Measurements from ENCODE around the gene HTR3D.
"Not testable (repeated sequence)": the region's sequence is repeated elsewhere in the genome, so short reads cannot be mapped to it uniquely, and the experiment has no call there.

The HTR3D gene, protein sequence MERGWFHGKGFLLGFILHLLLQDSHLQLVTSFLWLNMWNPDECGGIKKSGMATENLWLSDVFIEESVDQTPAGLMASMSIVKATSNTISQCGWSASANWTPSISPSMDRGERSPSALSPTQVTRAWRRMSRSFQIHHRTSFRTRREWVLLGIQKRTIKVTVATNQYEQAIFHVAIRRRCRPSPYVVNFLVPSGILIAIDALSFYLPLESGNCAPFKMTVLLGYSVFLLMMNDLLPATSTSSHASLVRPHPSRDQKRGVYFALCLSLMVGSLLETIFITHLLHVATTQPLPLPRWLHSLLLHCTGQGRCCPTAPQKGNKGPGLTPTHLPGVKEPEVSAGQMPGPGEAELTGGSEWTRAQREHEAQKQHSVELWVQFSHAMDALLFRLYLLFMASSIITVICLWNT

DNA sequence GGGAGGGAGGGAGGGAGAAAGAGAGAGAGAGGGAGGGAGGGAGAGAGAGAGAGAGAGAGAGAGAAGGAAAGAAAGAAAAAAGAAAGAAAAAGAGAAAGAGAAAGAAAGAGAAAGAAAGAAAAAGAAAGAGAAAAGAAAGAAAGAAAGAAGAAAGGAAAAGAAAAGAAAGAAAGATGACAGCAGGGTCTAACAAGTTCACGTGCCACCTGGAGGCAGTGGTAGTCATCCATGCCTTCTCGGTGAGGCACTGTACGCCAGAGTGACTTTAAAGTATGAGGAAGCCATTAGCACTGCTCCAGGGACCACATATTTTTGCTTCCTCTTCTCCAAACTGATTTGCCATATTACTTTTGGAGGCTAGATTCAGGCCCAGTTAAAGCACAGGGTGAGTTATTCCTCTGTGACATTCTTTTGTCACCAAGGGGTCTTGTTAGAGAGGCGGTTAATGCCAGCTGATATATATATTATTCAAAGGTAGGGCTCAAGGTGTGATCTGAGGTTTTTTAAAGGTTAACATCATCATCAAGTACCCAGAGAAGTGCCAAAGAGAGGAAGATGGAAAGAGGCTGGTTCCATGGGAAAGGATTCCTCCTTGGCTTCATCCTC, at the start of gene HTR3D:
Gene HTR3D, plus strand, starts transcription at position 556 of the 606 bp plus-strand sequence. Its CDS starts 0 bp downstream, at position 556.
- DNase-seq (ENCODE audit: low spot score) = no peak

DNA sequence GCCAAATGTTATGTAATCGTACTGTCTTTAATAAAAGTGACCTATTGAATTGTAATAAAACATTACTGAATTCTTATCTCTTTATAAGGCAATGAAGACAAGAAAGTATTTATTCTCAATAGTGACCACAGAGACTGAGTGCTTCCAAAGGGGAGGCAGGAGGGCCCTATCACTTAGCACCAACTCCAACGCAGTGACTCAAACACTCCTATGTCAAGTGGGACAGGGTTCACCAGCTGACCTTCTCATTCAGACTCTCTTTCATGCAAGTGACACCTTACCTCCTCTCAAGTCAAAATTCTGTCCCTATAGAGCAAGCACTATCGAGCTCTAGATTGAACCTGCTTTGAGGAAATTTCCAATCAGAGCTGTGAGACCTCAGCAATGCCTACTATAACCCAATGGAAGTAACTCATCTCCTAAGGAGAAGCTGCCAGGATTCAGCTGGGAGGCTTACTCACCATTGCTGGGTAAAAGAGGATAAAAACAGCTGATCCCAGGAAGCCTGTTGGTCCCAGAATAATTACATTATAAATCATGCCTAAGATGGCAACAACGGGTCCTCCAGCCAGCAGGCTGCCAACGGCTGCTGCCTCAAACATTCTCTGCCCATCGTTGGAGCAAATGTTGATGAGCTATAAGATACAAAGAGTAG, 49.4 kb upstream of the HTR3D start:
- DNase-seq (ENCODE audit: low spot score) = no peak

DNA sequence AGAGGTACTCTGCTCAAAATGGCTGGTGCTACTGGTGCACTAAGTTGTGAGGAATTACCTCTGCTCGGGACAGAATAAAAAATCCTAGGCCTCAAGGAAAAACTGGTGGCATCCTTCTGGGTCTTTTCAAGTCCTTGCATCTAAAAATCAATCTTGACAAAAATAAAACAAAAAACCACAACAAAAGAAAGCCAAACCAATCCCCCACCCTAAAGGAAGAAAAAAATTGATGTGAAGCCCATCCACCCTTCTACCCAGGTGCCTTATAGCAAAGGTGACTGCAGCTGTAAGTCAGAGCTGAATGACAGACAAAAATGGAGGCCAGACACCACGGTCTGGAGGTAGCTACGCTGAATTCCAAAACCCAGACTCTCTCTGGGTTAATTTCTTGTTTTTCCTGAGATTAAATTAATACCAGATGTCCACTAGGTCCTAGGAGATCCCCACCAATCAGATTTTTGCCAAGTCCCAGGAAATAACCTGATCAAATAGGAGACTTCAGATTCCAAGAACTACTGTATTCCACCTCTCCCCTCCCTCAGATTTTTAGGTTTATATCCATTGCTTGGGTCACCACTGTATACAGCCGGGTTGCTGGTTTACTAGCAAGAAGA, 47.3 kb upstream of the HTR3D start:
- DNase-seq (ENCODE audit: low spot score) = no peak

DNA sequence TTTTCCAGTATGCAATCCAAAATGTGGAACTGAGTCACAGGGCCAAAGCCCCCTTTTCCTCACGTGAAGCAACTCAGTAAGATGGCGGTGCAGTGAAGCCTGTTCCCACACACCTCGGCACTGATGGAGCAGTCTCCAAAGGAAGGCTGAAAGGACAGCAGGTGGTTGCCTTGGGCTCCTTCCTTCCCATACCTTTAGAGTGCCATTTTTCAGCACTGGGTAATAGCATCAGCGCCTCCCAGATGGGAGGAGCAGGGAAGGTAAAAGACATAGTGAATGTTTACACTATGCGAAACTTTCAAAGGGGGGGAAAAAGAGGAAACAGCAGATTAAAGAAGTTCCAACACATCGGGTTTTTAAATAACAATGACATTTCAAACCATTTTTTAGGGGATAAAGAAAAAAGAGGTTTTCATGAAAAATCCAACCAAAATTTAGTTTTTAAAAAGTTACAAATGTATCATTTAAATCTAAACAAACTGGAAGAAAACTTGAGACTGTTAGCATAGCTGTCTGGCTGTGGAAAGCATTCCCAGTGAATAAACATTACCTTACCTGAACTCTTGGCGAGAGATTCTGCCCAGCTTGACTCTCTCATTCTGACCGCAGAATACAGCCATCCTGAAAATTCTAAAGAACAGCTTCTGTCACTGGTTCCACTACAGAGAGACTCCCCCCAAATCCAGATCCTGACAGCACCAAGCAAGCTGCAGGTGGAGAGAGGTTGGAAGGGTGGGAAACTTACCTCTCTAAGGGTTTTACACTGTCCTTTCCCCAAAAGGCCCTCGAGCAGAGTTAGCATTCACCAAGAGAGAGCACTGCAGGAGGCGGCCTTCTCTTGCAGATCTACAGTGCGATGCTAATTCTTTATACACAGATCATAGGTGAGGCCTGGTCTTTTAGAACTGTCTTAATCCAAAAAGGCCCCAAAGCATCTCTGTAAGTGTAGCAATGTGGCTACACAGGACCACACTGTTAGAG, 46.5 kb upstream of the HTR3D start:
- no peak for DNase-seq (ENCODE audit: low spot score)

DNA sequence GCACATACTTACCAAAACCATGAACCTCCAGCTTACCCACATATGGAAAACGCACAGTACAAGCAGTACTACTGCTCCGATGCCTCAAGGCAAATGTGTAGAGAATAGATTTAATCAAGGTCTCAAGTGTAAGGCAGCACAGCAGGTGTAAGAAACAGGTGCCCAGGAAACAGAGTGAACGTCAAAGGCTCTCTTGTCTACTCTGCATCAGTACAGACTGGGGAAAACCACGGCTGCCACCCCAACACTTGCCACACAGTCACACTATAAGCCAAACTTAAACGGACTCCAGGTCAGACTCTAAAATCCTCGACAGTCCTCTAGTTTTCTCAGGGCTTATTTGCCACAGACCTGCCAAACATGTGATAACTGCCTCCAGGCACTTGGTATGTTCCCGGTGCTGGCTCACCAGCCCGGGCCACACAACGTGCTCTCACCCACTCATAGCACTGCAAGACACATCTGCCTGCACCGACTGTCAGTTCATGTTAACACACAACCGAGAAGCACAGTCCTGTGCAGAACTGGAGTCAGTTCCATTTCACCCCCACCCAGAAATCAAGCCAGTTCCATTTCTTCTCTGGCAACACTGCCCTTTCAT, 44.4 kb upstream of the HTR3D start:
- DNase-seq (ENCODE audit: low spot score) = no peak

DNA sequence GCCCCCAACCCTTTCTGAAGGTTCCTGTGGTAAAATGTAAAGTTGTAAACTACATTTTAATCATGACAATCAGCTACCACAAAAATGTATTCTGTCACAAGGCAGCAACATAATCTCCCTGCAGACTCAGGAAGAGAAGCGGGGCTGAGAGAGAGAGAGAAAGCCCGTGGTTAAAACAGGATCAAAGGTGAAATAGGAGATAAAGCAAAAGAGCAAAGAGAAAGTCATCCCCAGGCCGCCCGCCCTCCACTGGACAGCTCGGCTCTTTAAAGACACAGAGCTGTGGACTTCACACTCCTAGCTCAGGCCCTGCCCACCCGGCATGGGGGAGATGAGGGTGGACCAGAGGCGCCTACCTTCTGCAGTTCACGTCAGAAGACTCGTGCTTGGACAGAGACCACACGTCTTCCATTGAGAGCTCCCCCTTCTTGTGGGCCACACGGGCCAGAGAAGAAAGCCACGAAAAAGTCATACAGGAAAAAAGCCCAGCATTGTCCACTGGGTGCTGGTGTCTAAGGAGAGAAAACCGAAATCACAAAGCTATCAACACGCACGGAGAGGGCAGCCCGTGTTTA, 43.2 kb upstream of the HTR3D start:
- DNase-seq (ENCODE audit: low spot score) = peak; percentile 32

DNA sequence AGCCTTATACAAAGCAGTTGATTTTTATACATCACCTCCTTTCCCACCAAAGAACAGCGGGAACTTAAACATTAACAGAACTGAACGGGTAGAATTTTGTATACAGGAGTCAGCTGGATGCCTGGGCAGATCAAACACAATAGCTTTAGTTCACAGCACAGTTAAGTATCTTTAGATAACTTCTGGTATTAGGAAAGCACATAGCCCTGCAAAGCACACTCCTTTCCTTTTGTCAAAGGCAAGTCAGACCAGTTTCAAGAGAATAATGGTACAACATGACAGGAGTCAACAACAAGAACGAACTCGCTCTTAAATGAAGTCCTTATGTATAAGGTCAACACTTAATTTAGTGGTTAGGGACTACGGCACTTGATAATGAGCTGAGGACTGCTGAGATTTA, 40.1 kb upstream of the HTR3D start:
- no peak for DNase-seq (ENCODE audit: low spot score)

DNA sequence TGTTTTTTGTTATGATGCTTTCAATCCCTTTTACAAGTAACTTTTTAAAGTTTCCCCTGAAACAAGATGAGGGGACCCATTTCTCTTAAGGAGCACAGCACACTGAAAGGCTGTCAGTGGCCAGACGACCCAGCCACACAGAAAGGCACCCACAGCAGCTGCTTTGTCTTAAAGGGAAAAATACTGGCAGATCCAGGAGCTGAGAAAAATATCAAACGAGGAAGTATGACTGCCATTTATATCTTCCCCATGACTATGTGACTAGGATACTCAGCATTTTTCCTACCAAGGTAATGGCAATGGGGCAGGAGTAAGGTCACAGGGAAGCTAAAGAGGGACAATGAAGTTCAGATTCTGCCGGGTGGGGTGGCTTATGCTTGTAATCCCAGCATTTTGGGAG, 29.8 kb upstream of the HTR3D start:
- no peak for DNase-seq (ENCODE audit: low spot score)

DNA sequence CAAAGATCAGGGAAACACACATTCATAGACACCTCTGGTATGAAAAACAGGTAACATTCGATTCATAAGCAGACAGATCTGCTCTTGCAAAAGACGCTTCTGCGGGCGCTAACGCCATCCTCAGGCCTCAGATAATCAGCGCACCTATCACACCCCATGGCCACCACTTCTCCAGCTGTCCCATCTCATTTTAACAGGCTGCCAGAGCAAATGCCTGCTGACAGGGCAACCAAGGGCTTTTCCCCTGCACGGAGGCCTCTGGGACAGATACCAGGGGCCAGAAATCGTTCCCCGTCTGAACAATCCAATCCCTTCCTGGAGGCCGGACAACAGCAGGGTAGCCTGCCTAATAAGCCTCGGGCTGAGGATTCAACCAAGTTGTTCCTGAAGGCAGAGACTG, 29.1 kb upstream of the HTR3D start:
- DNase-seq (ENCODE audit: low spot score) = no peak

DNA sequence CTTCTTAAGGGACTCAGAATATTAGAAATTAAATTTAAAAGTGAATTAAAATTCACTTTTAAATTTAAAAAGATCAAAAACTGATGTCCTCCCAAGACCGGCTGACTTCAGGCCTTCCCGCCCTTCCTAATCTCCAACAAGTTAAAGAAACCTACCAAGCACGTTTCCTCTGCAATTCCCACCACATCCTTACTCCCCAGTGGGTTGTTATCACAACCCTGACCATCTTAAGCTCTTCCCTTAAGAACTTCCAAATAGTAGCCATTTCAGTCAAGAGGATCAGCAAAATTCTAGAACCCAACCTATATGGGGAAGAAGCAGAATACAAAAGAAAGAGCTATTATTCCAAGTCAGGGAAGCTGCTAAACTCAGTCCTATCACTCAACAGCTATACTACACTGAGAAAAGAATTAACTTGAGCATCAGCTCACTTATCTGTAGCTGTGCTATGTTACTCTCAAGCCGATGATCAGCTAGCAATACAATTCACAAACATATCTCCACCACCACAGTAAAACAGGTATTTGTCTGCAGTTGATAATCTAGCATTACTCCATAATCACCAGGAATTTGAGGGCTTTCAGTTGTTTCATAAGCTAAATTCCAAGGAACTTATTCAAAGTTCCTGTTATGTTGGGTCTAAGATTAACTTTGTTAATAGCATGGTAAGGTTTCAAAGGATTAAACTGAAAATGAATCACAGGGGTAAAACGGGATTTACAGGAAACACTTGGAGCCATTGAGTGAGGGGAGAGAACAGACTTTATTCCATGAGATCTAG, 28.2 kb upstream of the HTR3D start:
- peak; percentile 34 for DNase-seq (ENCODE audit: low spot score)

DNA sequence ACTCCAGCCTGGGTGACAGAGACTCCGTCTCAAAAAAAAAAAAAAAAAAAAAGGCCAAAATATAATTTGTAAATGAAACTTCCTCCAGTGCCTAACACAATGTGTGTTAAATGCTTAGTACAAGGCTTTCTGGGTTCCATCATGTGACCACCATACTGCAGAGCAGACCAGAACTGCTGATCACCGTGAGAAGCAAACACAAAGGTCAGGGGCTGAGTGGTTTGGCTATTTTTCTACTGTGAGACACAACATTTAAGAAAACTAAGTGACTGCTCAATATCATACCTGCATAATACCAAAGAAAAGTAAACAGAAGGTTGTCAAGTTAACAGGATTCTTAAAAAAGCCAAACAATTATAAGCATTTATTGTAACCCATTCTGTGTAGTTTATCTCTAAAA, 27.1 kb upstream of the HTR3D start:
- DNase-seq (ENCODE audit: low spot score) = no peak

DNA sequence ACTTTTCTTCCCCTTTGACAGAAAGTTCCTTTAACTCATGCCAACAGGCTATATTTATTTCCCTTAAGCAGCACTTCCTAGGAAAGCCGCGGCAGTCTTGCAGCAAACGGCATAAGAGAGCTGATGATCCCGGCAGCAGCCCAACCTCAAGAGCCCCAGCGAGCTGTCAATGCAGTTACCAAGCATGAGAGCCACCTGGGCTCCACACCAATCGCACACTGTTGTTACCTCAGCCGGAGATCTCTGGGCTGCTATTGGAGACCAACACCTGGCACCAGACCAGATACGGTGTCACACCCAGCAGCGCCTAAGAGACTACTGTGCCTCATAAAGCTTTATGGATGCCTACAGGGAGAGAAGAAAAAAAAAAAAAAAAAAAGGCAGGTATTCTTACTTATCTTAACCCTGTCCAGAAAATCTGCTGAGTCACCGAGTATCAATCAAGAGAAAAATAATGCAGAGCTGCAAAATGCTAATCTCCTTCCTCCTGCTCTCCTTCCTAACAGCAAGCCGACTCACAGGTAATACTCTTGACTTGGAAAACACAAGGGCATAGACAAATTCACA, 25.5 kb upstream of the HTR3D start:
- peak; percentile 26 for DNase-seq (ENCODE audit: low spot score)

DNA sequence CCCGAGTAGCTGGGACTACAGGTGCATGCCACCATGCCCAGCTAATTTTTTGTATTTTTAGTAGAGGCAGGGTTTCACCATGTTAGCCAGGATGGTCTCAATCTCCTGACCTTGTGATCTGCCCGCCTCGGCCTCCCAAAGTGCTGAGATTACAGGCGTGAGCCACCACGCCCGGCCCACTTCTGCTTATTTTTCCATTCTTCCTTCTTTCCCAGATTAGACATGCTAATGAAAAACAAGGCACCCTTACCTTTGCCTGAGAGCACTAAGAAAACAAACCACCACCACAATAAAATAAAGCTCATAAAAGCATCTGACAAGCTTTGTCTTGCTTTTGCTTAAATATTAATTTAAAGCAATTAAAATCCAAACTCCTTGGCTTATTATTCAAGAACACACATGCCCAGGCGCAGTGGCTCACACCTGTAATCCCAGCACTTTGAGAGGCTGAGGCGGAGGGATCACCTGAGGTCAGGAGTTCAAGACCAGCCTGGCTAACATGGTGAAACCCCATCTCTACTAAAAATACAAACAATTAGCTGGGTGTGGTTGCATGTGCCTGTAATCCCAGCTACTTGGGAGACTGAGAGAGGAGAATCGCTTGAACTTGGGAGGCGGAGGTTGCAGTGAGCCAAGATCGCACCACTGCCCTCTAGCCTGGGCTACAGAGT, 24.3 kb upstream of the HTR3D start:
- not testable (repeated sequence) for DNase-seq (ENCODE audit: low spot score)

DNA sequence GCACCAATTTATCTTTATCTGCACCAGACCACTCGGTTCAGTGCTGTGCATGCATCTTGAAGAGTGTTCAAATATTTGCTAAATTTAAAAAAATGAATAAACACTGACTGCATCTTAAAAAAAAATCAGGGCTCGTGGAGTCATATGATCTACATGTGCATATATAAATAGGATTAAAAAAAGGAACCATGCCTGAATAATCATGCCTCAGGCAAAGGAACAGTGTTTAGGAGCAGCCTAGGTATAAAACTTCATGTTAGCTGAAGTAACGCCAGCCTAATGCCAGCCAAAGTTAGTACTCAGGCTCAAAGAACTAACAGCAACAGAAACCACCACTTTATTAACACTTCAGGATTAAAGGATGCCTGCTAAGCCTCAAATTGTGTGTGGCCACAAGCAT, 23.4 kb upstream of the HTR3D start:
- no peak for DNase-seq (ENCODE audit: low spot score)

DNA sequence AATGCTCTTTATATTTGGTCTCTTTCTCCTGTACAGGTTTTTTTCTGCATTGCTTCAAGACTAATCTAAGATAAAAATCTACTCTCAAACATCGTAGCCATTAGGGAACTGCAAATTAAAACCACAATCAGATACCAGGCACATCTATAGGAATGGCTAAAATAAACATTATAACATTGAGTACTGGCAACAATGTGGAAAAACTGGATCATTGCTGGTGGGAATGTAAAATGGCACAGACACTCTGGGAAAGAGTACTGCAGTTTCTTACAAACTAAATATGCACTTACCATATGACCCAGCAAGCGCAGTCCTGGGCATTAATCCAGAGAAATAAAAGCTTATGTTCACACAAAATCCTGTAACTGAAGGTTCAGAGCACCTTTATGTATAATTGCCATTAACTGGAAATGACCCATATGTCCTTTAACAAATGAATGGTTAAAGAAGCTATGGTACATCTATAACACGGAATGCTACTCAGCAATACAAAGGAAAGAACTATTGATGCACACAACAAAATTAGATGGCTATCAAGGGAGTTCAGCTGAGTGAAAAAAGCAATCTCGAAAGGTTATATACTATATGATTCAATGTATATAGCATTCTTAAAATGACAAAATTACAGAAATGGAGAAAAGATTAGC, 20.2 kb upstream of the HTR3D start:
- no peak for DNase-seq (ENCODE audit: low spot score)

DNA sequence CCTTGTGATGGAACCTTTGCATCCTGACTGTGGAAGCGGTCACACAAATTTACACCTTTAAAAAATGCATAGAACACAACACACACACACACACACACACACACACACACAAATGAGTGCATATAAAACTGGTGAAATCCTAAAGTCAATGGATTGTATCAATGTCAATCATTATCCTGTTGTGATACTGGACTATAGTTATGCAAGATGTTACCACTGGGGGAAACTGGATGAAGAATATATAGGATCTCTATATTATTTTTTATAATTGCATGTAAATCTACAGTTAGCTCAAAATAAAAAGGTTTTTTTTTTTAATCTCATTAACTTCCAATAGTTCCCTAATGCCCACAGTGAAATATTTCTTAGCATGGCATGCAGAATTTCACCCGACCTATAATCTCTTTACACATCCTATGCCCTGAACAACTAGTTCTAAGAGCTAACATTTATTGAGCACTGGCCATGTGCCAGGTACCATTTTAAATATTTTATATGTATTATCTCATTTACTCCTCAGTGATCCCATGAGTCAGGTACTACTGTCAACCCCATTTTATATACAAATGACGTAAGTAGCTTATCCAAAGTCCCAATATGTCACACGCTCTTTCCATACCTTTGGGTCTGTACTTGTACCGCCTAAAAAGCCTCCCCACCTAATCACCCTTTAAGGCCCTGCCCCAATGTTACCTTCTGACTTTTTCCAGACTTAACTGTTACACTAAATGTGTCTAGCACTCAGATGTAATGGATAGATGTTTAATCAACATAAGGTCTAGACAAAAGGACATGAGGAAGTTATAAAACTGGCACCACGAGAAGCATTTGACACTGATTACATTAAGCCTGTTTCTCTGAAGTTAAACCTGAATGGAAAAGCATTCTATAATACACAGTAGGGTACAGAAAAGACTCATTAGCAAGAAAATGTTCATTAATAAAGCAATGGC, 19.3 kb upstream of the HTR3D start:
- no peak for DNase-seq (ENCODE audit: low spot score)

DNA sequence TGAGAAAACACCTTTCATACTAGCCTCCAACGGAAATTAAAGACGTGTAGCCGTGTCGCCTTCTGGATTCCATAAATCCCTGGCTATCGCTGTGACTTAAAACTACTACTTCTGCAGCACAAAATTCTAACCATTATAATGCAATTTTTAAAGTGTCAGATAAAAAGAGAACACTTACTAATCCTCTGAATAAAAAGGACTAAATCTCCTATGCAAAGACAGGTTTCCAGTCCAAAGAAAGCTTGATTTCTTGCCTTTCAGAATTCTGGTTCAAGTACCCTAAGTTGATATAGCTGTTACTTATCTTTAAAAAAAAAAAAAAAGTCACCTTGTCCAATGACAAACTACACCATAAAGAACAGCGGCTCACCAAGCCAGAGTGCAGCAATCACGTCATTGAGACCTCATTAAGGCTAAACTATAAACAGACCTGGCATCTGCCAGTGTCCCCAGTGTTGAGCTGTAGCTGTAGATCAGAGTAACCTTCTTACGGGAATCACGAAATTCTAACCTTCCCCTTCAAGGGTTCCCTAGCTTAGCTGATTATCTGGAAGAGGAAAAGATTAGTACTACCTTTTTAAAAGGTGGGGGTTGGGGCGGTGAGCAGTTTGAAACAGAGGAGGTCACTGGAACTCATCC, 16.0 kb upstream of the HTR3D start:
- DNase-seq (ENCODE audit: low spot score) = no peak
